Measurements from ENCODE around the gene FBXO42. TPM values are rescaled to one million over a fixed set of nuclear protein-coding genes. Genes with fewer than 3 reads are reported as not detected.
A peak's percentile ranks its signal among the peaks of the same experiment; 100 is the strongest.

Gene FBXO42
- total and polyA plus RNA-seq, 2 experiments from 2014 or later, result 6.0 to 20.7 TPM

- no peaks in the 10 kb centered on the region for H3K9me2 ChIP-seq (ENCODE audit: insufficient read depth)
- peaks cover 11% of the 10 kb centered on the region; the same call in 1 of the 2 replicates for H3F3A ChIP-seq (replicated peaks; ENCODE audit: low read depth)
- no peaks in the 10 kb centered on the region; the same call in 1 of the 2 replicates for H4K20me1 ChIP-seq (replicated peaks; ENCODE audit: insufficient read depth)
- no peak overlapping the region; the same call in 1 of the 2 replicates for H3K27ac ChIP-seq (ENCODE audit: low read depth)
- Mint-ChIP-seq H3K36me3 (ENCODE audit: low read depth) (peaks cover 3% of the 10 kb centered on the region; the same call in 1 of the 3 replicates), H3K4me3 (peak overlapping the region; percentile 81), H3K4me1 (peaks cover 47% of the 10 kb centered on the region), H3K9me3 (no peaks in the 10 kb centered on the region), H3K27ac (peak overlapping the region; percentile 40; the same call in 1 of the 2 replicates), H3K27me3 (ENCODE audit: insufficient read depth, low read depth, poor library complexity) (peaks cover 22% of the 10 kb centered on the region)
- peaks cover 30% of the 10 kb centered on the region for H3K79me2 ChIP-seq (replicated peaks; ENCODE audit: insufficient read depth)
- peak overlapping the region; percentile 70 for H3K4me3 ChIP-seq
- H3K4me1 ChIP-seq (ENCODE audit: insufficient read depth), result peaks cover 52% of the 10 kb centered on the region
- H3K36me3 ChIP-seq (ENCODE audit: insufficient read depth), result no peaks in the 10 kb centered on the region
- no peak for TF ChIP-seq ZNF114 (CRISPR knock-in tag; IDR thresholded peaks at IDR 0.05)
- TF ChIP-seq EZH2 (IDR thresholded peaks at IDR 0.05; ENCODE audit: low read depth, unreplicated experiment), result no peak
- TF ChIP-seq POLR2AphosphoS5 (IDR thresholded peaks at IDR 0.05; ENCODE audit: low read depth), result no peak
- TF ChIP-seq ZNF462 (CRISPR knock-in tag; IDR thresholded peaks at IDR 0.05), result no peak
- TF ChIP-seq NANOG (IDR thresholded peaks at IDR 0.05; ENCODE audit: borderline replicate concordance), result no peak
- no peak for ATAC-seq
- peak overlapping the region; percentile 94 for H3K4me2 ChIP-seq
- H2AFZ ChIP-seq, result peak overlapping the region; percentile 70
- no peak for DNase-seq (ENCODE audit: low spot score)
- peaks cover 8% of the 10 kb centered on the region for H3K27me3 ChIP-seq (ENCODE audit: insufficient read depth)
Measured at GRCh38 chr1:16213013-16213412, 139.3 kb downstream of the FBXO42 start.
